Omental fat pad (tissue), 4 donors: Measurements from ENCODE around the gene KLK8. TPM values are rescaled to one million over a fixed set of nuclear protein-coding genes. Genes with fewer than 3 reads are reported as not detected.
"Not testable (repeated sequence)": the region's sequence is repeated elsewhere in the genome, so short reads cannot be mapped to it uniquely, and the experiment has no call there.

Experiments used
- ATAC-seq: fragments of 150-250 bp; one replicate; pipeline ENCODE4 v1.9.1; 2016; ENCODE audit warnings: mild to moderate bottlenecking, moderate library complexity; ENCODE audit not compliant: low FRiP score
- DNase-seq: peaks from one replicate; pipeline ENCODE4 v3.0.0-alpha.2; 2019; ENCODE audit warnings: low spot score
- total RNA-seq, 4 donors: library from RNA; depleted of rRNA; stranded (reverse); fragments of >200 nt; gene quantifications; one replicate each; pipeline ENCODE4 v1.1.0, GENCODE V29; 2016
- TF ChIP-seq, protein P1 (sequence below), 3 donors: fragments of 450-650 bp; IDR thresholded peaks; one replicate each; pipeline ENCODE4 v1.5.1; 2016 to 2017; ENCODE audit warnings: antibody characterized with exemption in 3 of 3, mild to moderate bottlenecking in 3 of 3, moderate library complexity in 2 of 3

KLK8 gene
- total RNA-seq, 4 donors from 2014 or later, result 2.8 to 15.0 (median 3.4) TPM; not detected in 1

DNA sequence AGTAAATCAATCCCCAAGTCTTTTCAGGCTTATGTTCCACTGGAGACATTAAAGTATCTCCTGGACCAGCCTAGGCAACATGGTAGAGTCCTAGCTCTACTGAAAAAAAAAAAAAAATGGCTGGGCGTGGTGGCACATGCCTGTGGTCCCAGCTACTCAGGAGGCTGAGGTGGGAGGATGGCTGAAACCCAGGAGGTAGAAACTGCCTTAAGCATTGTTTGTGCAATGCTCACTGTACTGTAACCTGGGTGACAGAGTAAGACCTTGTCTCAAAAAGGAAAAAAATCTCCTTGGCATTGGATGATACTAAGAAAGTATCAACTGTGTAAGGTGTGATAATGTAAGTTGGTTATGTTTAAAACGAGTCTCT, 8.8 kb downstream of the KLK8 start:
- no peak for DNase-seq
- no peak for ATAC-seq
- TF ChIP-seq, protein P1, sequence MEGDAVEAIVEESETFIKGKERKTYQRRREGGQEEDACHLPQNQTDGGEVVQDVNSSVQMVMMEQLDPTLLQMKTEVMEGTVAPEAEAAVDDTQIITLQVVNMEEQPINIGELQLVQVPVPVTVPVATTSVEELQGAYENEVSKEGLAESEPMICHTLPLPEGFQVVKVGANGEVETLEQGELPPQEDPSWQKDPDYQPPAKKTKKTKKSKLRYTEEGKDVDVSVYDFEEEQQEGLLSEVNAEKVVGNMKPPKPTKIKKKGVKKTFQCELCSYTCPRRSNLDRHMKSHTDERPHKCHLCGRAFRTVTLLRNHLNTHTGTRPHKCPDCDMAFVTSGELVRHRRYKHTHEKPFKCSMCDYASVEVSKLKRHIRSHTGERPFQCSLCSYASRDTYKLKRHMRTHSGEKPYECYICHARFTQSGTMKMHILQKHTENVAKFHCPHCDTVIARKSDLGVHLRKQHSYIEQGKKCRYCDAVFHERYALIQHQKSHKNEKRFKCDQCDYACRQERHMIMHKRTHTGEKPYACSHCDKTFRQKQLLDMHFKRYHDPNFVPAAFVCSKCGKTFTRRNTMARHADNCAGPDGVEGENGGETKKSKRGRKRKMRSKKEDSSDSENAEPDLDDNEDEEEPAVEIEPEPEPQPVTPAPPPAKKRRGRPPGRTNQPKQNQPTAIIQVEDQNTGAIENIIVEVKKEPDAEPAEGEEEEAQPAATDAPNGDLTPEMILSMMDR (IDR thresholded peaks at IDR 0.05), result no peak

DNA sequence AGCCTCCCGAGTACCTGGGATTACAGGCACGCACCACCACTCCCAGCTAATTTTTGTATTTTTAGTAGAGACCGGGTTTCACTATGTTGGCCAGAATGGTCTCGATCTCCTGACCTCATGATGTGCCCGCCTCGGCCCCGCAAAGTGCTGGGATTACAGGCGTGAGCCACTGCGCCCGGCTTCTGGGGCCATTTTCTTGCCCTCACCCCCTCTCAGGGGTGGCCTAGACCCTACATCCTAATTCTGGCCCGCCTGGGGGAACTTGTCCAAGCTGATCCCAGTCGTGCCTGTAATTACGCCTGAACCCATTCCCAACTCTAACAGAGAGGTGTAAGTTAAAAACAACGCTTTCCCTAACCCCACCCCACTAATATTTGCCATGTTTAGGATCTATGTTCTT, 17.0 kb downstream of the KLK8 start:
- not testable (repeated sequence) for DNase-seq

DNA sequence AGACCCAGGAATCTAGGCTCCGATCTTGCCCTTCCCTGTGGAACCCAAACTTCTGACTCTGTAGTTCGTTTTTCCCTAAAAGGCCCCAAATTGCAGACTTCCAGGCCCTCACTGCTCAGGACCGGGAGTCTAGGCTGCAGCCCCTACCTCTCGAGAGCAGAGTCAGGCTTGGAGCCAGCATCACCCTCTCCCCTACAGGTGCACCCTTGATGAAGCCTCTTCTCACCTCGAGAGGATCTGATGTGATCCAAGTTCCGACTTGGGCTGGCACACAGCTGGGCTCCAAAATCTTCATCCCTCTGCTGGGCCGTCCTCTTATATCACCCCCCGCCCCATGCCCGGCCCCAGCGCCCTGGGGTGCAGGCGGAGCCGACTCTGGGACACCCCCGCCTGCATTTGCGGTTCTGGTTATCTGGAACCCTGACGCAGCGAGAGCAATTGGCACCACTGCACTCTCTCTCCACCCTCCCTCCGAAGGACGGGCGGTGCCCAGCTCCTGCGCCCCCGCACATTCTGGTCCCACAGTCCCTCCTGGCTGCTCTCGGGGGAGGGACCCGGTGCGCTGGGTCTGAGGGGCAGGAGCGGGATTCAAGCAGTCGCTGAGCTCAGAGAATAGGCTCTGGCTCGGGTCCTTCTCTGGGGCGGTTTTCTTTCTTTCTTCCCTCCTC, 17.6 kb downstream of the KLK8 start, which contains the start of gene KLK7:
KLK7 (minus strand) TSS at position 293 of the 668 bp plus-strand sequence. CDS start 1,518 bp downstream, outside the sequence.
- DNase-seq (no peak), ATAC-seq (peak; percentile 89)
- TF ChIP-seq, protein P1 (IDR thresholded peaks at IDR 0.05), result no peak

More for the DNA sequence above, 17.0 kb downstream of the KLK8 start:
- not testable (repeated sequence) for ATAC-seq

DNA sequence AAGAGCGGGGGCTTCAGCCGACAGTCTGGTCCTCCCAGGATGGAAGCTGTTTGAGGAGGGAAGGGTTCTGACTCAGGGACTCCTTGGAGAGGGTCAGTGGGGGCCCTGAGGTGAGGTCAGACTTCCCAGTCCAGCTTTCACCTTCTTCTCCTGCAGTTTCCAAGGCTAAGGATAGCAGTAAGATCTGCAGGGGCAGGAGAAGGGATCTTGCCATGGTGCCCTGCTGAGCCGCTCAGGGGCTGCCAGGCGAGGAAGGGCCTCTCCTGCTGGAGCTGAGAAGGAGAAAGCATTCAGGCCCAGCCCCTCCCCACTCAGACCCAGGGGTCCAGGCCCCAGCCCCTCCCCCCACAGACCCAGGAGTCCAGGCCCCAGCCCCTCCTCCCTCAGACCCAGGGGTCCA, 19.2 kb downstream of the KLK8 start:
- TF ChIP-seq, protein P1 (IDR thresholded peaks at IDR 0.05), result no peak
- DNase-seq (no peak), ATAC-seq (peak; percentile 10)

DNA sequence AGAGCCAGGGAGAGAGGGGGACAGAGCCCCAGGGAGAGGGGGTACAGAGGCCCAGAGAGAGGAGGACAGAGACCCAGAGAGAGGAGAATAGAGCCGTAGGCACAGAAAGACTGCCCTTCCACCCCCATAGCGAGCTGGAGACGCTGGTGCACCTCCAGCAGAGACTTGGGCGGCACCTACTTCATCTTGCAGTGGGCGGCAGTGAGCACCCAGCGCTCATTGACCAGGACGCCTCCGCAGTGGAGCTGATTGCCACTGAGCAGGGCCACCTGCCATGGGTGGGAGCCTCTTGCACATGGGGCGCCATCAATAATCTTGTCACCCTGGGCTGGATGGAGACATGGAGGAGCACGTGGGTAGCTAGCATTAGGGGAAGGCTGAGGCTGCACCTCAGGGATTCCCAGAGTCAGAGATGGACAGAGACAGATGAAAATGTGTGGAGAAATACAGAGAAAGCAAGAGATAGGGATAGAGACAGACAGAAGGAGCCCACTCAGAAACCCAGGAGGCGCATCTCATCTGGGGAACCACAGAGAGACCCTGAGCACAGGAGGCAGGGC, 19.7 kb downstream of the KLK8 start:
- peak; percentile 34 for ATAC-seq

DNA sequence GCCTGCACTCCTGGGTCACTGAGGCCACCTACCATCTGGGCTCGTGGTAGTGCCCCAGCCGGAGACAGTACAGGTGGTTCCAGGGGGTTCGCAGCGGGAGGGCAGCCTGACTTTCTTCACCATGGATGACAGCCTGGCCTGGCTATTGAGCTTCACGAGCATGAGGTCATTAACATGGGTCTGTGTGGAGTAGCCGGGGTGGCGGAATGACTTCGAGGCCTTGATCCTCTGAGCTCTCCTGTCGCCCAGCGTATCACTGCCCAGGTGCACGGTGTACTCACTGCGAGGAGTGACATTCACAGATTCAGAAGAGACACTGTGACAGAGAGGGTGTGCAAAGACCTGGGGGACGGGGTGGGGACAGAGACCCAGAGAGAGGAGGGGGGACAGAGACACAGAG, 21.2 kb downstream of the KLK8 start:
- TF ChIP-seq, protein P1 (IDR thresholded peaks at IDR 0.05), result no peak
- DNase-seq (no peak), ATAC-seq (no peak)

More for the DNA sequence above, 19.7 kb downstream of the KLK8 start:
- TF ChIP-seq, protein P1 (IDR thresholded peaks at IDR 0.05), result no peak
- no peak for DNase-seq

DNA sequence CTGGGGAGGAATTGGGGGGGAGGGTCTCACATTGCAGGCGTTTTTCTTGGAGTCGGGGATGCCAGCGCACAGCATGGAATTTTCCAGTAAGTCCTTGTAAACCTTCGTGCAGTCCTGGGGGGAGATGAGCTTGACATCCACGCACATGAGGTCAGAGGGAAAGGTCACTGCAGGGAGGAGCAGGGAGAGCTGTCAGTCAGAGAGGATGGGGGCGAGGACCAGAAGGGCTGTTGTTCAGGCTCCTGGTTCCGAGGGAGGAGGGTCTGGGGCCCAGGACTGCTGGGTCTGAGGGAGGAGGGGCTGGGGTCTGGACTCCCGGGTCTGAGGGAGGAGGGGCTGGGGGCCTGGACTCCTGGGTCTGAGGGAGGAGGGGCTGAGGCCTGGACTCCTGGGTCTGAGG, 21.6 kb downstream of the KLK8 start:
- DNase-seq, result no peak
- TF ChIP-seq, protein P1 (IDR thresholded peaks at IDR 0.05), result no peak
- ATAC-seq, result no peak
